ENCODE measurements around the gene NME3.
A peak's percentile ranks its signal among the peaks of the same experiment; 100 is the strongest.

Gene NME3

GRCh38 chr16:1729445-1729844 lies 41.9 kb downstream of the NME3 start:
- no peak for DNase-seq (ENCODE audit: low read depth)
- in situ Hi-C loops (cut with HindIII; ENCODE audit: low sequenced_read_pairs) = no loop called here
- TF ChIP-seq CTCF (IDR thresholded peaks at IDR 0.05; ENCODE audit: low read depth, low read length, missing control alignments) = no peak
- no peak overlapping the region for H3K4me3 ChIP-seq (ENCODE audit: low read depth, low read length)

GRCh38 chr16:1729026-1729425 lies 42.3 kb downstream of the NME3 start:
- no peak for TF ChIP-seq CTCF (IDR thresholded peaks at IDR 0.05; ENCODE audit: low read depth, low read length, missing control alignments)
- no peak for DNase-seq (ENCODE audit: low read depth)
- no peak overlapping the region for H3K4me3 ChIP-seq (ENCODE audit: low read depth, low read length)
- in situ Hi-C loops (cut with HindIII; ENCODE audit: low sequenced_read_pairs) = no loop called here

DNA sequence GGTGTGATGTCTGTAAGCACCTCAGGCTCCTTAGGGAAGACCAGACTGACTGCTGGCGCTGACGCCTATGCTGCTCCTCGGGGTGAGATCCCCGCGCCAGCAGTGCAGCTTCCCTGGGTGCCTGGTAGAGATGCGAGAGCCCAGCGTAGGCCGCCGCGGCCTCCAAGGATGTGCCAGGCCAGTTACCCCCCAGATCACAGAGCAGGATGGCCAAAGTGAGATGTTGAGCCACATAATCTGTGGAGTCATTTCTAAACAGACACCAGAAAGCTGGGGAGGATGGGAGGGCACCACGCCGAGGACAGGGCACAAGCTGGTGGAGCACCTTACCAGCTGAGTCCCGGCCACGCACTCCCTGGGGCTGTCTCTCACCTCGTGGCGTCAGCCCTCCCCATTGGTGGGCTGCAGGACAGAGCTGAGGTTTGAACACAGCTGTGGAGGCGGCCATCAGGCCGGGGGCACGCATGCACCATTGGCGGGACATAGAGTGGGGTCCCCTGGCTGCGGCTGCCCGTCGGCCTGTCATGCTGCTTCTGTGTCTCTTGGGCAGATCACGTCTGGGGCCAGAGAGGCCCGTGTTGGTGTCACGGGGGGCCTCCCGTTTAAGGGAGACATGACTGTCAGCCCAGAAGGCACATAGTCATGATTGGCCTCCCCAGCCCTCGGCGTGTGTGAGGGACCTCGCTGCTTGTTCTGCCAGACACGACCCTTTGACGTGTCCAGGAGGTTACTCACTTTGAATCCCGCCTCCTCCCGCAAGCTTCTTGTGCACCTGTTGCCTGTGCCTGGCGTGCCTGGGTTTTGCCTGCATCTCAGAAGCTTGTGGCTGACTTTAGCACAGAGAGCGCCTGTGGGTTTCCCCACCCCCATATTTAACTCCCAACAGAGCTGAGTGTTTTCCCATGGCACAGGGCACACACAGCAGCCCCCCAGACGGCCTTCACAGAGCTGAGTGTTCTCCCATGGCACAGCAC lies 43.4 kb downstream of the NME3 start:
- in situ Hi-C loops (cut with HindIII; ENCODE audit: low sequenced_read_pairs) = no loop called here
- no peak for DNase-seq (ENCODE audit: low read depth)
- TF ChIP-seq CTCF (IDR thresholded peaks at IDR 0.05; ENCODE audit: low read depth, low read length, missing control alignments) = no peak
- no peak overlapping the region for H3K4me3 ChIP-seq (ENCODE audit: low read depth, low read length)

DNA sequence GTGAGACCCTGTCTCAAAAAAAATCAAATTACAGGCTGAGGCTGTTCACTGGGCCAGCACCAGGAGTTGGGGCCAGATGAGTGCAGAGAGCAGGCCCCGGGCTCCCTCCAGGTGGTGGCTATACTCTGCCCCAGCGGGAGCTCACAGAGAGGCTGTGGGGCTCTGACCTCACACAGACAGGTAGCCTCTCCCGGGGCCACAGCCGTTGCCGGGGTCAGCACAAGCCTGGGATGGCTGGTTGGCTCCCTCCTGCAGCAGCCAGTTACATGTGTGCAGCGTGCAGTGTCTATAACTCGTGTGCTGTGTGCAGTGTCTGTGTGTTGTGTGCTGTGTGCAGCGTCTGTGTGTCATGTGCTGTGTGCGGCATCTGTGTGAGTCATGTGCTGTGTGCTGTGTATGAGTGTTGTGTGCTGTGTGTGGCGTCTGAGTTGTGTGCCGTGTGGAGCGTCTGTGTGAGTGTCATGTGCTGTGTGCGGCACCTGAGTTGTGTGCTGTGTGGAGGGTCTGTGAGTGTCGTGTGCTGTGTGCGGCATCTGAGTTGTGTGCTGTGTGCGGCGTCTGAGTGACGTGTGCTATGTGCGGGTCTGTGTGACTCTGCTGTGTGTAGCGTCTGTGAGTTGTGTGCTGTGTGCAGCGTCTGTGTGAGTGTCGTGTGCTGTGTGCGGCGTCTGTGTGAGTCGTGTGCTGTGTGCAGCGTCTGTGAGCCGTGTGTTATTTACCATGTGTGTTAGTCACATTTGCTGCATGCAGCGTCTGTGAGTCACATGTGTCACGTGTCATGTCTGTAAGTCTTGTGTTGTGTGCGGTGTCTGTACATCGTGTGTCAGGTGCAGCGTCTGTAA lies 44.5 kb downstream of the NME3 start:
- H3K4me3 ChIP-seq (ENCODE audit: low read depth, low read length) = no peak overlapping the region
- in situ Hi-C loops (cut with HindIII; ENCODE audit: low sequenced_read_pairs) = no loop called here
- no peak for DNase-seq (ENCODE audit: low read depth)
- no peak for TF ChIP-seq CTCF (IDR thresholded peaks at IDR 0.05; ENCODE audit: low read depth, low read length, missing control alignments)

- TF ChIP-seq CTCF (IDR thresholded peaks at IDR 0.05; ENCODE audit: low read depth, low read length, missing control alignments) = no peak
- DNase-seq (ENCODE audit: low read depth) = no peak
- in situ Hi-C loops (cut with HindIII; ENCODE audit: low sequenced_read_pairs) = no loop called here
- no peak overlapping the region for H3K4me3 ChIP-seq (ENCODE audit: low read depth, low read length)
Measured at GRCh38 chr16:1724491-1724890, 46.9 kb downstream of the NME3 start.

GRCh38 chr16:1723450-1724147 lies 47.7 kb downstream of the NME3 start:
- in situ Hi-C loops (cut with HindIII; ENCODE audit: low sequenced_read_pairs) = no loop called here
- DNase-seq (ENCODE audit: low read depth) = no peak
- TF ChIP-seq CTCF (IDR thresholded peaks at IDR 0.05; ENCODE audit: low read depth, low read length, missing control alignments) = peak; percentile 86

More at GRCh38 chr16:1723450-1724147, 47.7 kb downstream of the NME3 start:
- no peak overlapping the region for H3K4me3 ChIP-seq (ENCODE audit: low read depth, low read length)

Measured in astrocyte of the cerebellum (primary cell).